ENCODE results near the gene SDHA.
"Not testable (repeated sequence)": the region's sequence is repeated elsewhere in the genome, so short reads cannot be mapped to it uniquely, and the experiment has no call there.

SDHA gene

DNA sequence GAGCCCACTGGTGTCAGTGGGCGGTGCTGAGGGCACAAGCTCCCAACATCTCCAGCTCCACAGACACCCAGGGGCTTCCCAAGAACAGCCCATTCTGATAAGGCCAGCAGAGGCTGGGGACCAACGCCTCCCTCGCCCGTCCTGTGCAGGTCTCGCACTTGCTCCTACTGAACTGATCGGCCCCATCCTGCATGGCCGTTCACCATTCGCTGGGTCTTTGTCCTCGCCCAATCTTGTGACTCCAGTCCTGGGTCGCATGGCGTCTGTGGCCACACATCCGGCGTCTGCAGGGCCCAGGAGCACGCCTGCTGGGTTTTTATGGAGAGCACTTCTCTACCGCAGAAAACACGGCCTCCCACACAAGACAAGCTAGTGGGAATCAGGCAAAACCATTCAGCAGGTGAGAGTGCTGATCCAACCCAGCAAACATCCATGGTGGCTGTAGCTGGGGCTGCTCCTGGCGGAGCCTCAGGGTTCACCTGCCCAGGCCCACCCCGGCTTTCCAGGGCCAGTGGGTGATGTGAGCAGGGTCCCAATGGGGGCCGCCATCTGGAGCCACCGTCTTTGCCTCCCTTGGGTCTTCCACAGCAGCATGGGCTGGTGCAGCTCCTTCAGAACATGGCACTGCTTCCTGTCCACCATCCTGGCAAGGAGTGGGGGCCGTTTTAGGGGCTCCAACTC, 19.5 kb upstream of the SDHA start:
- no peak for DNase-seq

DNA sequence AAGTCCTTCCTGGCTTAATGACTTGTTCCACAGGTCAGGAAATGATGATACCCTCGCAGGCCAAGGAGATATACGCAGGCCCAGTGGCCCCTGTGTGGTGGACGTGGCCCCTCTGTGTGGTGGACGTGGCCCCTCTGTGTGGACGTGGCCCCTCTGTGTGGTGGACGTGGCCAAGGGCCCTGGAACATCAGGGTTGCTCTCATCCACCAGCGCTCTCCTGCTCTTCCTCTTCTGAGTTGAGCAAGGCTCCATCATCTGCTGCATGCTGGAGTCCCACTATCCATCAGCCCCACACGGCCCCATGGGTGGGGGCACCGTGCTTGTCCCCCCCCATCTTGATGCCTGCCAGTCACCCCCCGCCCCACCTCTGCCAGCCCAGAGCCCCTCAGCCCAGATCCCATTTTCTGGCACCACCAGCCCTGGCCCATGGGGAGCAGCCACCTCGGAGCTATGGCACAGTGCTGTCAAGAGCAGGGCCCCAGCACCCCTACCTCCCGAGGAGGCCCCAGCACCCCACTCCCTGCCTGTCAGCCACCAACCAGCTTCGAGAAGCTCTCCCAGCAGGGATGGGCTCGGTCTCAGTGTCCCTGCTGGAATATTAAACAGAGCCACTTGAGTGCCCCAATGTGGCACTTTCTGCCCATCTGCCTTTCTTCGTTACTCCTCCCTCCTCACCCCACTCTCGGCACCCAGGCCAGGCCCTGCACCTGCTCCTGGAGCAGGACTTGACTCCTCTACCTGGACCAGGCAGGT, 18.7 kb upstream of the SDHA start:
- no peak for DNase-seq

DNA sequence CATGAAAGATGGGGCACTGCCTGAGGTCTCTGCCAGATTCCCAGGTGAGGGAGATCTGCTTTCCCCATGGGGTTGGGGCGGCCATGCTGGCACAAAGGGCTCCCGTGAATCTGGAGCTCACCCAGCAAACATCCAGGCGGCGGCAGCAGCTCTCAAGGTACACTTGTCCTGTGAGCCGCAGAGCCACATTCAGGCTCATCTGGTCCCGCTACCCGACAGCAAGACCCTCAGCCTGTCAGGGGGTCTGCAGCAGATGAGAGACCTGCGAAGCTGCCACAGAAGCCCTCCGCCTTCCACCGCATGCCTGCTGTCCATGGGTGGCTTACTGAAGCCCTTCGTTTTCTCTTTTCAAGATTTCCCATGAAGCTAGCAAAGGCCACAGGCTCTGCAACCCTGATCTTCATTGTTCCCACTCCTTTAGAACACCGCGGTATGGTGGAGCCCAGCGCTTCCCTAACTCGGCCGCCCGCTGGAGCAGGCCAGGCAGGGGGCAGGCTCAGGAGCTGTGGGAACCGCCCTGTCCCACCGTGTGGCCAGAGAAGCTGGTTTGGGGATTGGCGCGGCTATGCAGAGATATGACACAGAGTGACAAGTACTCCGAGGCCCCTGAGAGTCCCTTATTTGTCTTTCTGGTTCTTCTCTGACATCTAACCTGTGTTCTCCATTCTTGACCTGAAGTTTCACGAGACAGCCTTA, 18.0 kb upstream of the SDHA start:
- no peak for DNase-seq

DNA sequence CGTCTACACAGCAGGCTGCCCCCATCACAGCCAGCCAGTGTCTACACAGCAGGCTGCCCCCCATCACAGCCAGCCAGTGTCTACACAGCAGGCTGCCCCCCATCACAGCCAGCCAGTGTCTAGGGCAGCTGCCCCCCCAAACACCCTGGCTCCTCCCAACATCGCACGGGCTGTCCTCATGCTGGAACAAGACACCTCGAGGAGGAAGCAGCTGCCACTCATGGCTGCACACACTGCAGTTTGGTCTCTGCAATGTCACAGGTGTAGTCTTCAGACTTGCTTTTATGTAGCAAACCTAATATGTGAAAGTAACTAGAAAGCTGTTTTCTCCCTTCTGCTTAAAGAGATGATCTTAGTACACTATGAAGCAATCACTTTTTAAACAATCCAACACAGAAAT, 17.1 kb upstream of the SDHA start:
- DNase-seq: peak in 1 of 2 experiments; percentile 66

DNA sequence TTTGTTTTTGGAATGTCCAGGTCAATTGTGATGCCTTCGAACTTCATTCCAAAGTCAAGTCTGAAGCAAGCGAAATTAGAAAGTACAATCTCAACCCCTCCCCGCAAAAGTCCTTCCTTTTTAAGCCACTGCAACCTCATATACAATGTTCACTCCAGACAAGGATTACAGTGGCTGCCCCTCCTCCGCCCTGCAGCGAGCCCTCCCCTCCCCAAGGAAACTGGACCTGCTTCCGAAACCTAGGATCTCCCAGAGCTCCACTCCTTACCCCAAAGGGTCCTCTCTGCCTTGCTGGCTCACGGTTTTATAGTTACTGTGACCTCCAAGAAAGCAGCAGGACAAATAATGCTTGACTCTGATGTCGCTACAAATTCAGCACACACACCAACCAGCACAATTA, 16.4 kb upstream of the SDHA start:
- no peak for DNase-seq

DNA sequence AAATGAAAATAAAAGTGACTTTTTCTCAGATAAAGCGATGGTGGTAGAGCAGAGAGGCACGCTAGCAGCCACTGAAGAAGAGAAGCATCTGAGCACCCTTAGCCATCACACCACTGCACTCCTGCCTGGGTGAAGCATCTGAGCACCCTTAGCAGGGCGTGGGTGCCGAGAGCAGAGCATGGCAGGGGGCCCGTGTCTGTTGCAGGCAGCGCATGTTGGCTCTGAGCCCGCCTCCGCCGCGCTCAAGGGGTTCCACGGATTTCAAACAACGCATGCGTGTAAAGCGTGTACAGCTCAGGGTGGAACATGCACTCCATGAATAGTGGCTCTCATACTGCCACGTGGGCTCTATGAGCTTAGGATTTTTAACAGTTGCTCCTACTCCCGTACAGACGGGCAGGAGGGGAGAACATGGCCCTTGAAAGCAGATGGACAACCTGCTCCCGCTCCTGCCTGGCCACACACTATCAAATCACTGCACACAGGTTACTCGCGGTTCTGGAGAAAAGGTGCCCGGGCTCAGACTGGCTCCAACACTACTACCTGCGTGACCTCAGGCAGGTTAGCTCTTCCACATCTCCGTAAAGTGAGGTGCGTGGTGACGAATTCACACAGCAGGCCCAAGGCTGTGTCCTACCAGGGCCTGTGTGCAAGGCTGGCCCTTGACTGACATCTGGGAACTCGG, 14.7 kb upstream of the SDHA start:
- no peak for DNase-seq

DNA sequence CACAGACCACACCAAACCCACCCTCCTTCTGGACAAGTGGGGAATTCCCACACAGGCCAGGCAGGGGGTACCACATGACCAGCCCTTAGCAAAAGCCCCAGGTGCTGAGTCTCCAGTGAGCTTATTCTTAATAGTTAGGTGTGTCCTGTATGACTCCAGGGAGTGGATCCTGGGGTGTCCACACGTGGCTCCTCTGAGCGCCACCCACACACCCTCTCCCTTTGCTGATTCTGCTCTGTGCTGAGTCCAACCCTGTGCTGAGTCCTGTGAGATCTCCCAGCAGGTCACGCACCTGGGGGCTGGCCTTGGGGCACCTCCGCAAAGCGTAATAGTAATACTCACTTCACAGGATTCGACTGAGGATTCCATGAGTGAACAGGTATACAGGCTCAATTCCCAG, 14.1 kb upstream of the SDHA start:
- DNase-seq: no peak

DNA sequence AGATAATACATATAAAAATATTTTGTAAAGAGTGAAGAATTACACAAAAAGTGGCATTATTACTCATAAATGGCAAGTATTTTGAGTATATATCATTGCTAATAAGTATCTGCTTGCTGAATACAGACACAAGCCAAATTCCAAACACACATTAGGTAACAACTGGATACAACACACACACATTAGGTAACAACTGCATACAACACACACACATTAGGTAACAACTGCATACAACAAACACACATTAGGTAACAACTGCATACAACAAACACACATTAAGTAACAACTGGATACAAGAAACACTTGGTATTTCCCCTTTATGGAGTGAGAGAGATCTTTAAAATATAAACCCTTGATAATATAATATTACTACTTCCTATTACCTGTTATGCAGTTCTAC, 13.7 kb upstream of the SDHA start:
- no peak for DNase-seq

DNA sequence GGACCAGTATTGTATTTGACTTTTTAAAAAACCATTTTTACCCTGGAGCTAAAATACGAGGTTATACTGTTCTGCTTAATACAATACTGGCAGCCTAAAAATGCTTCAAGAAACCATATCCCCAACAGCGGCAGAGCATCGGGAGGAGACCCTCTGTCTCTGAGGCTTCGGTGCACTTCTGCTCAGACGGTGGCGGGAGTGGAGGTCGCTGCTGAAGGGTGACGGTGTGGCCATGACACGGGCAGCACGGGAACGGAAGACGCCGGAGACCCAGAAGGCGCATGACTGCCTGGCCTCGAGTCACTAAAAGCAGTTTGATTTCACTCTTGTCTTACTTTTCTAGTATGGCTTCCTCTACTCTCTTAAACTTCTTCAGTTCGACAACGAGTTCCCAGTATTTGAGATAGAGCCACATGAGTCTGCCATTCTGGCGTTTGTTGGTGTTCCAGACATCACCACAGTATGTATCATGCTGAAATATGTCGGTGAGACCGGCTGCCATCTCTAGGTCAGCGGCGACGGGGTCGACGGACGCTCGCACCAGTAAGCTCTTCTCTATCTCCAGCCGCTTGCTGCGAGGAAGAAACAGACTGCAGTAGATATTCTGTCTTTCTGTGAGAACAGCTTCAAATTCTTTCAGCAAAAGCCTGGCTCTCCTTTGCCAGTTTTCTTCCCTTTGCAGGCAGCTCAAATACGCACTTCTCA, 13.0 kb upstream of the SDHA start:
- no peak for DNase-seq

DNA sequence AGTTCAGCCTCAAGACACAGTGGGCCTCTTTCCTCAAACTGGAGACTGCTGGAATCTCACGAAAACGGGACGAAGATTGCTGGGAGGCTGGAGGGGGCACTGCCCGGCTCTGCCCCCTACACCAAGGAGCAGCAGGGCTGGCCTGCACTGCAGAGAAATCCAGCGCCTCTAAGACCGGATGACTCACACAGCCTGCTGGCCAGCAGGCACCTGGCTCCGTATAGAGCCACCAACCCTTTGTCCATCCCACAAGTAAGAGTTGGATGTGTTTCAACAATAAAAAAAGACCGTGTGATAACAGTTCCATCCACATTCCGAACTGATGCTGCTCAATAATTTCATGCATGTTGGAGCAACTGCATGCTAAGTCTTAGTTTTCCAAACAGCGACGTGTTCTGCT, 11.7 kb upstream of the SDHA start:
- no peak for DNase-seq

DNA sequence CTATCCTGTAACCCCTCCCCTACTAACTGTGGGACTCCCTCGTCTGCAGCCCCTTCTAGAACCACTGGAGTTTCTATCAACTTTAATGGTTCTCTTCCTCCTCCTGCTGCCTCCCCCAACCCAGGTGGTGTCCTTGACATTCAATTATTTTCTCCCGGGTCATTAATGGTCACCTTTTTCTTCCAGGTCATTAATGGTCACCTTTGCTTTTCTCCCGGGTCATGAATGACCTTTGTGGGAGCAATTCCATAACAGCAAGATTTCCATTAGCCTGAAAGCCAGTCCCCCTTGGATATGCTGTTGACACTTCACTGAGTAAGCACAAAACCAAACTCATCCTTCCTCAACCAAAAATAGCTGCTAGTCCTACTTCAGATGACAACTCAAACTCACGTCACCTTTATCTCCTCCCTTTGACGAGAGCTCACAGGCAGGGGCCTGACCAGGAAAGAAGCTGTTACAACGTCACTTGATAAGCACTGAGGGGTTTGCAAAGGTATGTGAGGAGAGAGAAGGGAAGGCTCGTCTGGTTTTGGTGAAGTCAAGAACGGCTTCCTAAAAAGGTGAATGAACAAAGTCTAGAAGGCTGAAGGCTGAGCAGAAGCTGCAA, 11.1 kb upstream of the SDHA start:
- no peak for DNase-seq

DNA sequence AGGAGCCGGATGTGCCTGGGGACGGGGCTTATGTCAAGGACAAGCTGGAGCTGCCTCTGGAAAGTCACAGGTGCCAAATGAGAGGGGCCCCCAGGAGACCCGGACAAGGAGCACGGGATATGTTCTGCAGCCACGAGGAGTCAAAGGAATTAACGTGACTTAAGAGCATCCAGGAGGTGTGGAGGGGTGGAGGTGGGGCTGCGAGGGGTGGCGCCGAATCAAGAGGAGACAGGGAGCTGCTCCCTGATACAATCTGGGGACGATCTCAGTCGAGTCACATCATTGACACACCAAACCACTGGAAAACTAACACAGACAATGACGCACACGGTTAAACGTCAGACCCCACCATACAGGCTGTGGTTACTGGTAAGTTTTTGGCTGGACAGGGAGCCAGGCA, 10.5 kb upstream of the SDHA start:
- DNase-seq: no peak

DNA sequence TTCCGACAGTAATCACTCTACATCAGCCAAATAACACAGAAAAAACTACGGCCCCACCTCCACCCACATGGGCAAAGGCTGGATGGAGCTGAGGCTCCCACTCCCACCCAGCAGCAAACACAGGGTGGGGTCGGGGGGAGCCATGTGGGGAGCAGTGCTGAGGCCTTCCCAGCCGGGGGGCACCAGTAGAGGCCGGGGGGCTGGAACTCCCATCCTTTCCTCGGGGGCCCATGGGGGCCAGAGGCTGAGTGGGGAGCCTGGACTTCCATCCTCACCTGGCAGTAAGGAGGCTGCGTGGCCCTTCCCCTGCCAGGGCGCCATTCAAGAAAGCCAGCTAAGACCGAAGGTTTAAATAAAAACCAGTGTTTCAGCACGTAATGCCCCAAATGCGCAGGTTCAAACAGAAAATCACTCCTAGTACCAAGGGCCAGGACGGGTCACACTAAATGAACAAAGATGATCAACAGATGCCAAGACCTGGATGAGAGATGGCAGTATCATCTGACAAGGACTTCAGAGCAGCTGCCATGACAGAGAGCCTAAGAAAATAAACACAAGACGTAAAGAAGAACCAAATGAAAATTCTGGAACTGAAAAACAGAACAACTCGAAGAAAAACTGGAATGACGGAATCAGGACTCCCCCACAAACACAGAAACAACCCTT, 9.5 kb upstream of the SDHA start:
- no peak for DNase-seq

DNA sequence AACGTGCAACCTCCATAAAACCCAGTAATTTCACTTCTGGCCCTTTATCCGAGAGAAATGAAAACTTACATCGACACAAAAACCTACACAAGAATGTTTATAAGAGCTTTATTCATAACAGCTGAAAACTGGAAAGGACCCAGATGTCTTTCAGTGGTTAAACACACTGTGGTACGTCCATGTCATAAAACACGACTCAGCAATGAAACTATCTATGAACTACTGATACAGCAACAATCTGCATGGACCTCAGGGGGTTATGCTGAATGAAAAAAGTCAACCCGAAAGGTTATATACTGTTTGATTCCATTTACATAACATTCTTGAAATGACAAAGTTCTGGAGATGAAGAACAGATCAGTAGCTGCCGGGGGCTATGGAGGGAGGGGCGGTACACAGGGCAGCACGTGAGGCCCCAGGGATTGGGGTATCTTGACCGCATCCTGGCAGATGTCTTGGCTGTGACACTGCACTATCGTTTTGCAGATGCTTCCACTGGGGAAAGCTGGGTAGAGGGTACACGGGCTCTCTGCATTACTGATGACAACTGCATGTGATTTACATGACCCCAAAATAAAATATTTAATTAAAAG, 4.2 kb upstream of the SDHA start:
- no peak for DNase-seq

DNA sequence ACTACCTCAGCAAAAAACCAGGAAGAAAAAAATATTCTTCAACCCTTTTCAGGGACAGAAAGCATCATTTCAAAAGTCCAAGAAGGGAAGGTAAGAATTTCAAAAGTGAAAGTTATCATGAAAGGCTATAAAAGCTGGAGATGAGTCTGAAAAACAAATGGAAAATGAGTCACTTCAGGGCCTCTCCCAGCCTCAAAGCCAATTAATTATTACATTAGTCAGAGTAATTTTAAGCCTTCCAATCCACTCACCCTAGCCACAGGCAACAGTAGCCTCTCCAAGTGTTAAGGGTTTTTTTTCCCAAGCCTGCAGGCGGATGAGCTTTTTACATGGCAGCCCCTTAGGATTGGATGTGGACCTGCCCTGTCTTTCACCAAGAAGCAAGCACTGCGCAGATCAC, 2.9 kb upstream of the SDHA start:
- not testable (repeated sequence) for DNase-seq

DNA sequence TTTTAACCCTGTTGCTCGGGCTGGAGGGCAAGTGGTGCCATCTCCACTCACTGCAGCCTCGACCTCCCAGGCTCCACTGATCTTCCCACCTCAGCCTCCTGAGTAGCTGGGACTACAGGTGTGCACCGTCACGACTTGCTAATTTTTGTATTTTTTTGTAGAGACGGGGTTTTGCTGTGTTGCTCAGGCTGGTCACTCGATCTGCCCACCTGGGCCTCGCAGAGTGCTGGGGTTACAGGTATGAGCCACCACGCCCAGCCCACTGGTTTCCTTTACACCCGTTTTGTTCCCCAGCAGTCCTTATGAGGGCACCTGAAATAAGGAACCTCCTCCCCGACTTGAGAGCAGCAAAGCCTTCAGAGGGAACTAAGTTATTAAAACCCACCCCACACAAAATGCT, 2.0 kb upstream of the SDHA start:
- not testable (repeated sequence) for DNase-seq

DNA sequence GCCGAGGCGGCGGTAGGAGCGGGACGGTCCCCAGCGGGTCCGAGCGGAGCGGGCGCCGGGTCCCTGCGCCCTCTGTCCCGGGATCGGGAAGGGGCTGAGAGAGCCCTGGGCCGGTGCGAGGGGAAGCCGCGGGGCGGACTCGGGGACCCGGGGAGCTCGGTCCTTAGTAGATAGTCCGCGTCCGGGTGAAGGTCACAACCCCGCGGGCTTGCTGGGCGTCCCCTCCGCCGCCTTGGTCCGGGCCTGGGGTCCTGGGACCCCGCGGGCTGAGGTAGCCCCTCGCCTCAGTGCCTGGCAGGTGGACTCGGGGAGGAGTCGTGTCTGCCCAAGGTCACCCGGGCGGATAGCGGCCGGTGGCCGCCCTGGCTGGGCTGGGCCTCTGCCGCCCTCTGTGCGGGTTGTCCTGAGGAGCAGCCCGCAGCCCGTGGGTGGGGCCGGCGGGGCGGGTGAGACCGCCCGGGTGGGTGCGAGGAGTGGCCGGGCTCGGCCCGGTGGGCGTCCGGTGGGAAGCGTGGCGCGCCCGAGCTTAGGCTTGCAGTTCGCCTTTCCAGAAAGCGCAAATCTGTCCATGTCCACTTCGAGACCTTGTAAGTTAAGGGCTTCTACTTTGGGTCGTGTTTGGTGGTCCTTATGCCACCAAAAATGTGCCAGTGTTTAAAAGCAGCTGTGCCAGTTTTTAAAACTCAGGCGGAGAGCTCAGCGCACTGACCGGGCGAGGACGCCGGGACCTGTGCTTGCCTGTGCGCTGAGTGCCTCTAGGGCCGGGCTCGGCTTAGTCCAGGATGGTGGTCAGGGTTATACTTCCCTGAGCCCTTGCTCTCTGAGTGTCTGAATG, 554 bp downstream of the SDHA start:
- DNase-seq: peak; percentile 28 to 52

DNA sequence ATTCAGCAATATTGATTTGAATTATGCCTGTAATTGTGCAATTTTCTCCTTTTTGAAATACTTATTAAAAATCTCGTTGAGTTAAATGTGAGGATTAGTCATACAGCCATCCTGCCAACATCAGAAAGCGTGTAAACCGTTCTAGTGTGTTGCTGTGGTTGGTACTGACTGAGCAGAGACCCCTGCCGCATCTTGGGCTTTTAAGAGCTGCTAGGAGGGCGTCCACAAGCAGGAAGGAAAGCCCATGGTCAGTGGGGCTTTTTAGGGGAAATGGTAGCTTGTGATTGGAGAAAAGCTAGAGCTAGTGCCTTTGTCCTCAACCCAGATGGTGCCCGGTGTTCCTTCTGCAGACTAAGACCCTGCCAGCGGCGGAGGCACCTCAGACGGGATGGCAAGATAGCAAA, 1.3 kb downstream of the SDHA start:
- DNase-seq: peak in 1 of 2 experiments; percentile 37

DNA sequence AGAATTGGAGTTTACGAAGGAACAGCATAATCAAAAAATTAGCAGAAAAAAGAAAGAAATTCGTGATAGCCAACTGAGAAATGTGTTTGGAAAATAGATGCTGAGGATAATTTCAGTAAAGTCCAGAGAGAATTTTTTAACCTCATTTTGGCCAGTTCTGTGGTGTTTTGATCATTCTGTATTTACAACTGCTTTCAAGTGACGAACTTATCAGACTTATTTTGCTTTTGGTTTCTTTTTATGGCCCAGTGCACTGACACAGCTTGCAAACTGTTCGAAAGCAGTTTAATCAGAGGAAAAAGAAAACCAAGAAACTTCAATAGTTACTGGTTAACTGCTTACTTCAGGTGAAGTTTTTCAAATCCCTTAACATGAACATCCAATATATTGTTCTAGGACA, 1.9 kb downstream of the SDHA start:
- DNase-seq: no peak

DNA sequence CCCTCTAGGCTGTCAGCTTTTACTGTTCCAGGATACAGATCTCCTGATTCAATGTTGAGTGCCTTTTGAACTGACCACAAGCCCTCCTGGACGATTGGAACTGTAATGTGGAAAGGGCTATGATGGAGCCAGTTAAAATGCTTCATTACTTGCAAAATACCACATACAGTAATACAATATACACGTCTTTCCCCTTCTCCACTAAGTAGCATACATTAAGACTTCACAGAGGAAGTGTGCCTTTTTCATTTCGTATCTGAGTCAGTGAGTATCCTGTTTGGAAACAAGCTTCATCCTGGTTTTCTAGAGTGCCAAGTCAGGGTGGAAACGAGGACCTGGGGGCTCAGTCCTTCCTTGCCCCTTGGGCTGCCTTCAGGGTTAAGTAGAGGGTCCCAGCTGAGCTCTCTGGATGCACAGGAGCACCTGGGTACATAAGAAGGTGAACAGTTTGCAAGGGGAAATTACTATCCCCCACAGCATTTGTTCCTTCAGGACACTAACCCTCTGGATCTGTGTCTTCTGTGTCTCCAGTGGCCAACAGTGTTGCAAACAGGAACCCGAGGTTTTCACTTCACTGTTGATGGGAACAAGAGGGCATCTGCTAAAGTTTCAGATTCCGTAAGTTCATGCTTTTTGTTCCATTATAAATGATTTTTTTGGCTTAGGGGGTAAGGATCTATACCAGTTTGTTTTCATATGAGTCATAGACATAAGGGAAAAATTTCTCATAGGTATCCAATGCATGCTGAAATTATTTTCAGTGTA, 5.0 kb downstream of the SDHA start:
- not testable (repeated sequence) for DNase-seq
